Fibroblast of peridontal ligament (primary cell): ENCODE results near the gene PRR30.

Source experiments
- DNase-seq: peaks from one replicate; pipeline ENCODE4 v3.0.0-alpha.2; 2010; ENCODE audit errors: extremely low read depth

The PRR30 gene

DNA sequence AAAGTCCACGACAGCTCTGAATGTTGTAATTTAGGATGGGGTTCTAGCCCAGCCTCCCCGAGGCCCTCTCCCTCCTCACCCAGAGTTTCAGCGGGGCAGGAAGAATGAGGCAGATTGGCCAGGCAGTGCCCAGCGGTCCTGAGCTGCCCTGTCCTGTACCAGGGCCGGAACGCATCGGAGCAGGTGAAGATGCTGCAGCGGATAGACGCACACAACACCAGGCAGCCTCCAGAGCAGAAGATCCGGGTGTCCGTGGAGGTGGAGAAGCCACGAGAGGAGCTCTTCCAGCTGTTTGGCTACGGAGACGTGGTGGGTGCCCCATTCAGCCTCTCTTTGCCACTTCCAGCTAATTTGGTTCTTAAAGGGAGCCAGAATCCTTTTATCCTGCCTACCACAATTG lies 41.9 kb downstream of the PRR30 start:
- no peak for DNase-seq

GRCh38 chr2:27096748-27097297 lies 42.4 kb downstream of the PRR30 start:
- DNase-seq: no peak

DNA sequence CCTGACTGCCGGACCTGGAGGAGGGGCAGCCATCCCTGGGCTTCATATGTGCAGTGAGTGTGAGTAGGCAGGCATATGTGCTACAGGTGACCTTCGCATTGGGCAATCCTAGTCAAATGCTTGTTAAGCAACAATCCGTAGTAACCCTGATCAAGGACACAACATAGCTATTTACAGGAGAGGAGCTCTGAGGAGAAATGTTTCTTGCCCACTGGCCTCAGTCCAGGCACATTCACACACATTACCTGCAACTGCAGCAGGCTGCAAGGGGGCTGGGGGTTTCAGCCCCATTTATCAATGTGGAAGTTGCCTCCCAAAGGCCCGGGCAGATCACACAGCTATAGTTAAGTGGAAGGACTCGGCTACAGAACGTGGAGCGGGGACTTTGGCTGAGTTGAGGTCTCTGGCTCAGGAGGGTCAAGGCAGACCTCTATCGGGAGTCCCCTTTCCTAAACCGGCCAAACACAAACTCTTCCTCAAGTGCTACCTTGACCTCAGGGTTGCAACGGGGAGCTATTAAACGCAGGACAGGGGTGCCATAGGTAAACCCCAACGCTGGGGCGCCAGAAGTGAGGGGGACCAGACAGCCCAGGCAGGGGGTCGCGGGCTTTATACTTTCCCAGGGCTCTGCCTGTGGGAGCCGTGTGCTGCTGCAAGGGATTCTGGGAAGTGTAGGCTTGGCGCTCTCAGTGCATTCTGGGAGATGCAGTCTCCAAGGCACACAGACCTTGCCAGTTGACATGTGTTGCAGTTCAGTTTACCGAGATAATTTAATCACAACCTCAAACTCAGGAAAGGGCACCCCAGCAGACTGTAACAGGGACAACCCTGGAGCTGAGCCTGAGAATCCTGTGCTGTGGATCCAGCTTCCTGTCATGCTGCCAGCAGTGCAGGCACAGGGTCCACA lies 43.2 kb downstream of the PRR30 start:
- peak; percentile 51 for DNase-seq

GRCh38 chr2:27095427-27095744 lies 43.8 kb downstream of the PRR30 start:
- no peak for DNase-seq

GRCh38 chr2:27094353-27094984 lies 44.7 kb downstream of the PRR30 start:
- DNase-seq: no peak

GRCh38 chr2:27093430-27094352 lies 45.5 kb downstream of the PRR30 start:
- no peak for DNase-seq

DNA sequence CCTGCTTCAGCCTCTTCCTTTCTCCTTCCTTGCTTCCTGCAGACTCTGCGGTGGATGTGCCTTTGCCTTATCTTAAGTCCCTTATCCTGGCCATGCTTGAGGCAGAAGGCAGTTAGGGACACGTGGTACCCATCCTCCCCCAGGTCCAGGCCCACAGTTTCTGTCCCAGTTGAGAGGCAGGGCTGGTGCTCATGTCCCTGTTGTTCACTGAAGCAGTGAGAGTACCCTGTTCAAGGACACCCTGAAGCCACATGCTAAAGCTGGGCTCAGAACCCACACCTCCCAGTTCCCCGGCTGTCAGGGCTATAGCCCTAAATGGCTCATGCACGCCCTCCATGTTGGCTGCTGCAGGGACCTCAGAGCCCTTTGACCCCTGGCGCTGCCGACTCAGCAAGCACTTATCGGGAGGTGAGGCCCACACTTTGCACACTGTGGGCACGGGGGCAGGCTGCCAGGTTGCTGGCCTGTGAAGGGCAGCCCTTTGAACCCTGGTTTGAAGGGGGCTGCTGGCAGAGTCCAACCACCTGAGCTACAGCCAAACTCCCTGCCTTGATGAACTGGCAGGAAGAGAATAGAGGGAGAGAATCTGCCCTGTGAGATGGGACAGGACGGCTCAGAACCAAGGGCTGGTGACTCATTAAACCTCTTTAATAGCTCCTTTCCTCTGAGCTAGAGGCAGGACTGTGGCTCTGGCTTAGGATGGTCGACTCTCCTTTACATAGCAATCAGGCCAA lies 46.3 kb downstream of the PRR30 start:
- DNase-seq: no peak

DNA sequence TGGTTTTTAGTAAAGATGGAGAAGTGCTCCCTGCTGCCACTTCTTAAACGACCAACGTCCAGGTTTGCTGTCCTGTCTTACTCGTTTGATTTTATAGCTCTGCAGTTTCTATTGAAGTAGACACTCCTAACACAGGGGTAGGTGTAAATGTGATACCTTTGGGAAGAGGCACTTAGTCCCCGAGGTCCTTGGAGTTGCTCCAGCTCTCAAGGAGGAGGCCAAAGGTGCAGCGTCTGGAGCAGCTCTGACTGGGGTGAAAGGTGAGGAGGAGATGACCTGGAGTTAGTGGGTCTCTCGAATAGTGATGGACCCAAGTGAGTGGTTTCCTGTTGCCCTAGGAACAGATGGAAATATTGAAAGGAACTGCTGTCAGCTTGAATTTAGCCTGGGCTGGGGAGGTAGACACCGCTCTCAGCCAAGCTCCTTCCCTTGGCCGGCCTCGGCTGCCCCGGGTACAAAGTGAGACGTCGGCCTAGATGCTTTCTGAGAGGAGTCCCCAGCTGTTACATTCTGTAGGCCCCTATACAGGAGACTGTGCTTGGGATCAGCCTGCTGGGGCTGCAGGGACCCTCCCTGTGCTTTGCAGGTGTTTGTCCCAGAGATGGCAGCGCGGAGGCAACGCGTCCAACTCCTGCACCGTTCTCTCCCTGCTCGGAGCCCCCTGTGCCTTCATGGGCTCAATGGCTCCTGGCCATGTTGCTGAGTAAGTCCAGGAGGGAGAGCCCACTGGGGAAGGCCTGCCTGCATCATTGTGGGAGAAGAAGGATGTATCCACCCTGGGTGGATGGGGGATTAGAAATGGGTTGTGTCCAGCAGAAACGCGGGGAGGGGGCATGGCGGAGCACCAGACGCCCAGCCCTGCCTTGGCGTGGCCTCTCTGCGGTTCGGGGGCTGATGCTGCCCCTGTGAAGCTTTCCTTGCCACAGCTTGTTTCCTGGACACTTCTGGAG lies 47.2 kb downstream of the PRR30 start:
- DNase-seq: no peak

- no peak for DNase-seq
Measured at GRCh38 chr2:27089111-27089954, 49.9 kb downstream of the PRR30 start.

DNA sequence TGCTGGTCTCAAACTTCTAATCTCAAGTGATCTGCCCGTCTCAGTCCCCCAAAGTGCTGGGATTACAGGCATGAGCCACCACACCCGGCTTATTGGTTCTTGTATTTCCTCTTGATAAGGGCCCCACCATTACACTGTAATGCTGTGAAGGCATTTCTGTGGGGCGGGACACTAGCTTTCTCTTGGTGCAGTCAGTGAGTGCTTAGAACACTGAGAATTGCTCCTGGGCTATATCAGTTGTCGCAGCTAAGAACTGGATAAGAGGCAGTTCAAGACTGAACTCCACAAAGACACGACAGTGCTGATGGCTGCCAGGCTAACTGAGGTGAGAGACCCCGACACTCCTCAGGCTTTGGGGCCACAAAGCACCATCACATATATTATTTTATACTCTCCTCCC lies 50.6 kb downstream of the PRR30 start:
- no peak for DNase-seq

- no peak for DNase-seq
Measured at GRCh38 chr2:27087823-27088410, 51.3 kb downstream of the PRR30 start.
